Activated CD8-positive, alpha-beta memory T cell treated with anti-CD3 and anti-CD28 coated beads, Interleukin-2, amount 10 ng/mL, durations not matched to agents 7 days and 5 days (primary cell): Measurements from ENCODE around the gene PYDC2. TPM values are rescaled to one million over a fixed set of nuclear protein-coding genes. Genes with fewer than 3 reads are reported as not detected.

Experiments
- ATAC-seq: fragments of 150-1000 bp; cut with Tn5 transposase; one replicate; pipeline ENCODE4 v1.10.0; 2021; ENCODE audit warnings: moderate library complexity
- CTCF ChIA-PET: fragments of 350-600 bp; sonication (Branson Sonifier 250); formaldehyde crosslinking; loops from one replicate; lab custom pipeline; 2021; ENCODE audit warnings: antibody characterized with exemption; lab: Charles Lee
- DNase-seq: peaks from one replicate; pipeline ENCODE4 v3.0.0-alpha.2; 2020
- H3K27ac Mint-ChIP-seq: one replicate; pipeline ENCODE4 v1.8.0; 2021; ENCODE audit warnings: mild to moderate bottlenecking, mixed read lengths
- H3K27me3 Mint-ChIP-seq: one replicate; pipeline ENCODE4 v1.8.0; 2021; ENCODE audit warnings: mixed read lengths
- H3K36me3 Mint-ChIP-seq: one replicate; pipeline ENCODE4 v1.8.0; 2021; ENCODE audit warnings: mild to moderate bottlenecking, mixed read lengths
- H3K4me1 Mint-ChIP-seq: one replicate; pipeline ENCODE4 v1.8.0; 2021; ENCODE audit warnings: mixed read lengths
- H3K4me3 Mint-ChIP-seq: one replicate; pipeline ENCODE4 v1.8.0; 2021; ENCODE audit warnings: mild to moderate bottlenecking, moderate library complexity, mixed read lengths
- H3K9me3 Mint-ChIP-seq: one replicate; pipeline ENCODE4 v1.8.0; 2022; ENCODE audit warnings: low read depth, mixed read lengths
- total RNA-seq, 2 experiments: library from RNA; stranded (reverse); gene quantifications; one replicate each; pipeline ENCODE4 v1.2.3, GENCODE V29; 2021

Gene PYDC2
- not detected for total RNA-seq

DNA sequence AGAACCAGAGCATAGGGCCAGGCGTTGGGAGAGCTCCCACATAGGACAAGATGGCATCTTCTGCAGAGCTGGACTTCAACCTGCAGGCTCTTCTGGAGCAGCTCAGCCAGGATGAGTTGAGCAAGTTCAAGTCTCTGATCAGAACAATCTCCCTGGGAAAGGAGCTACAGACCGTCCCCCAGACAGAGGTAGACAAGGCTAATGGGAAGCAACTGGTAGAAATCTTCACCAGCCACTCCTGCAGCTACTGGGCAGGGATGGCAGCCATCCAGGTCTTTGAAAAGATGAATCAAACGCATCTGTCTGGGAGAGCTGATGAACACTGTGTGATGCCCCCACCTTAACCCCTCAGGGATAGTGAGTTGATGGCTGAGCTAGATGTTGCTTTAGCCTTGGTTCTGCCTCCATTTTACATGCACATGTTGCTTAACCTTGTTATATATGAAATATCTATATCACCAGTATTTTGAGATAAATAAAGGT, at the start of gene PYDC2:
Gene PYDC2 (plus strand): TSS at position 51 of the 483 bp plus-strand sequence. CDS start 0 bp downstream, at position 51.
- ATAC-seq (no peak), DNase-seq (no peak)
- H3K27me3 Mint-ChIP-seq: no peaks in the 10 kb centered on the region
- CTCF ChIA-PET: no interaction called here
- no peak within 1 kb of the TSS for H3K4me3 Mint-ChIP-seq
- peaks cover 2% of the 10 kb centered on the region for H3K9me3 Mint-ChIP-seq
- no peaks in the 10 kb centered on the region for H3K4me1 Mint-ChIP-seq
- no peaks in the 10 kb centered on the region for H3K36me3 Mint-ChIP-seq
- no peak within 1 kb of the TSS for H3K27ac Mint-ChIP-seq

DNA sequence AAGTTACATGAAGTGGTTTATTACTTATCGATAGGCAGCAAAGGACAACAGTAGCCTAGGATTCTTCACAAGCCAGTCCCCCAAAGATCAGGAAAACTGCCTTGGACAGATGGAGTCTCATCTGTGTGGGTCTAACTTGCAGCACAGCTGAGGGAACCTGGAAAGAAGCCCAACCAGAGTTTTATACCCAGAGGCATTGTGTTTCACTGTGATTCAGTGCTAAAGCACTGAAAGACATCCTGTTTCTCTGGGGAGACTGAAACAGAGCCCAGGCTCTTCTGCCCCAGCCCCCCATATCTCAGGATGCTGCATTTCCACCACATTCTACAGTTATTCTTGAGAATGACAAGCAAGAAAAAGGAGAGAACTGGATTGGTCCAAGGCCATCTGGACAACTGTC, 48.2 kb upstream of the PYDC2 start:
- Mint-ChIP-seq H3K36me3 (no peaks in the 10 kb centered on the region), H3K27ac (no peak overlapping the region), H3K27me3 (no peaks in the 10 kb centered on the region), H3K4me3 (no peak overlapping the region), H3K4me1 (no peaks in the 10 kb centered on the region), H3K9me3 (peaks cover 7% of the 10 kb centered on the region)
- ATAC-seq (no peak), DNase-seq (no peak)
- CTCF ChIA-PET: no interaction called here

DNA sequence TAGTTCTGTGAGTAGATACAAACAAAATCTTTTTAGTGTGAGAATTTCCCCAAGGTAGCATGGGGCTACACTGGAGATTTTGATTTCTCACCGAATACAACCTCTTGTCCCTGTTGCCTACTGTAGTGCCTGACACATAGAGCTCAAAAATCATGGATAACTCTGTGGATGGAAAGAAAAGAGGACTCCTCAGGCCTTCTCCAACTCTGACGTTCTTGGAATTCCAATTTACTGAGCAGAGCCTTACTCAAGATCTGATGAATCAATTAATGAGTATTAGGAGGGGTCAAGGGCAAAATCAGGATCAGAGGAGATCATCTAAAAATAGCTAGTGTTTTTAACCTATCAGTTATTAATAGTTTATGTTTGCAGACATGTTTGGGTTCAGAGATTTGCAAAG, 46.7 kb upstream of the PYDC2 start:
- Mint-ChIP-seq H3K9me3 (peaks cover 7% of the 10 kb centered on the region), H3K36me3 (no peaks in the 10 kb centered on the region), H3K4me1 (no peaks in the 10 kb centered on the region), H3K27me3 (no peaks in the 10 kb centered on the region), H3K4me3 (no peak overlapping the region), H3K27ac (no peak overlapping the region)
- no peak for ATAC-seq
- CTCF ChIA-PET: no interaction called here
- no peak for DNase-seq

DNA sequence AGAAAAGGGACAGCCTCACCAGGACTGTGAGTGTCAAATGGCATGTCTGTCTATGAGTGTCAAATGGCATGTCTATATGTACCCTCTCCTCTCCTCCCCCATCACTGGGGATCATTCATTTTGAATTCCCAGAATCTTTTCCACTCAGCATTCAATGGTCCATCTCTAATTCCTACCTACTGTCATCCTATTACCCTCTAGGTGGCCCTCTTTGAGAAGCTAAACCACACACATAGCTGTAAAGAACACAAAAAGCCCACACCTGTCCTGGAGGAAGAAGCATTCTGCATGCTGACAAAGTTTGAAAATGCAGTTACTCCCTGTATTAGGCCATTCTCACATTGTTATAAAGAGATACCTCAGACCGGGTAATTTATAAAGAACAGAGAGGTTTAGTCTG, 46.2 kb upstream of the PYDC2 start:
- Mint-ChIP-seq H3K36me3 (no peaks in the 10 kb centered on the region), H3K27me3 (no peaks in the 10 kb centered on the region), H3K9me3 (peaks cover 3% of the 10 kb centered on the region), H3K4me1 (no peaks in the 10 kb centered on the region), H3K27ac (no peak overlapping the region), H3K4me3 (no peak overlapping the region)
- CTCF ChIA-PET: no interaction called here
- DNase-seq (no peak), ATAC-seq (no peak)

DNA sequence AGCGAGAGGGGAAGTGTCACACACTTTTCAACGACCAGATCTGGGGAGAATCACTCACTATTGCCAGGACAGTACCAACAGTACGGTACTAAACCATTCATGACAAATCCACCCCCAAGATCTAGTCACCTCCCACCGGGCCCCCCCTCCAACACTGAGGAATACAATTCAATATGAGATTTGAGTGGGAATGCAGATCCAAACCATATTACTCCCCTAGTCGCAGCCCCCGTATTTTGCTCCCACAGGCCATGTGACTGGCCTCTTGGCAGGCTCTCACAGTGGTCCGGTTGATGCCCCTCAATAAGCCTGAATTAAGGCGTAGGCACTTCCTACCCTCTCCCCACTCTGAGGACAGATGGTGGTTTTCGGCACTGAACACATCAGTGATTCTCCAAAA, 45.4 kb upstream of the PYDC2 start:
- DNase-seq (no peak), ATAC-seq (no peak)
- CTCF ChIA-PET: no interaction called here
- Mint-ChIP-seq H3K36me3 (no peaks in the 10 kb centered on the region), H3K4me3 (no peak overlapping the region), H3K27ac (no peak overlapping the region), H3K4me1 (no peaks in the 10 kb centered on the region), H3K27me3 (no peaks in the 10 kb centered on the region), H3K9me3 (no peaks in the 10 kb centered on the region)

DNA sequence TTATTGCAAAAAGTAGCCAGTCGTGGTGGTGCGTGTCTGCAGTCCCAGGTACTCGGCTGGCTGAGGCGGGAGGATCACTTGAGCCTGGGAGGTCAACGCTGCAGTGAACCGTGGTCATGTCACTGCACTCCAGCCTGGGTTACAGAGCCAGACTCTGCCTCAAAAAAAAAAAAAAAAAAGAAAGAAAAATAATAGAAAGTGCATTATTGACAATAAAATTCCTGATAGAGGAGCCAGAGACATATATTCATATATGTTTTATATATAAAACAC, 43.6 kb upstream of the PYDC2 start:
- CTCF ChIA-PET: no interaction called here
- Mint-ChIP-seq H3K9me3 (no peaks in the 10 kb centered on the region), H3K27me3 (peaks cover 4% of the 10 kb centered on the region), H3K4me1 (no peaks in the 10 kb centered on the region), H3K4me3 (no peak overlapping the region), H3K36me3 (no peaks in the 10 kb centered on the region), H3K27ac (no peak overlapping the region)
- ATAC-seq (no peak), DNase-seq (no peak)

DNA sequence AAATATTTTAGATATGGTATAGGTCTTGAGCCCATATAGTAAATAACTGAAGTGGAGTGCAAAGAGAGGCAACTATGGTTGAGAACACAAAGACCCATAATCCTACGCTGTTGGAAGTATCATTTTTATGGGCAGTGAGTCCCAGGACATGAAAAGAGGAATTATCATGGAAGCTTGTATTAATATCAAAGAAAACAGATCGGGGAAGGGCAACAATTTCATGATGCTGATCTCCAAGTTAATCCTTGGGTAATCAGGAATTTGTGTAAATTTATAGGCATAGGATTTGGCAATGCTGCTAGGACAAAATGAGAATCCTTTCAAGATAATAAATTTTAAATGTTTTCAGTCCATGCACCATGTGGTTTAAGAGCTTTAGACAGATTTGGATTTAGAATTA, 40.2 kb upstream of the PYDC2 start:
- Mint-ChIP-seq H3K4me1 (no peaks in the 10 kb centered on the region), H3K36me3 (no peaks in the 10 kb centered on the region), H3K27ac (no peak overlapping the region), H3K9me3 (no peaks in the 10 kb centered on the region), H3K4me3 (no peak overlapping the region), H3K27me3 (peaks cover 4% of the 10 kb centered on the region)
- CTCF ChIA-PET: no interaction called here
- DNase-seq (no peak), ATAC-seq (no peak)

DNA sequence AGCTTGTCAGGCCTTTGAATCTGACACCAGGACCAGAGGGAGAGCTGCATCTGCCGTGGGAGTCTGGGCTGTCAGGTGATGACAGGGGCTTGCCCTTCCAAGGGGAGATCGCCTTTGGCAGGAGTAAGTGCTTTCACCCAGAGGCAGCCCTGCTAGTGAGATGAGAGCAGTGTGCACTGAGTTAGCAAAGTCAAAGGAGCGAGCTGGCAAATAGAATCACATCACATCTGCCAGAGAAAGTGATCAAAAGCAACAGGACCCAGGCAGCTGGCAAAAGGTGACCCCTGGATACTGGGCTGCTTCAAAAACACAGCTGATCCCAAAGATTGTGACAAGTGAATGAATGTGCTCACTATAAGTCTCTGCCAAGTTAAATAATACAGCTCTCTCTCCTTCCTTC, 36.1 kb upstream of the PYDC2 start:
- Mint-ChIP-seq H3K4me1 (no peaks in the 10 kb centered on the region), H3K36me3 (no peaks in the 10 kb centered on the region), H3K4me3 (no peak overlapping the region), H3K27ac (no peak overlapping the region), H3K27me3 (peaks cover 4% of the 10 kb centered on the region), H3K9me3 (no peaks in the 10 kb centered on the region)
- DNase-seq: no peak
- no peak for ATAC-seq
- CTCF ChIA-PET: no interaction called here

DNA sequence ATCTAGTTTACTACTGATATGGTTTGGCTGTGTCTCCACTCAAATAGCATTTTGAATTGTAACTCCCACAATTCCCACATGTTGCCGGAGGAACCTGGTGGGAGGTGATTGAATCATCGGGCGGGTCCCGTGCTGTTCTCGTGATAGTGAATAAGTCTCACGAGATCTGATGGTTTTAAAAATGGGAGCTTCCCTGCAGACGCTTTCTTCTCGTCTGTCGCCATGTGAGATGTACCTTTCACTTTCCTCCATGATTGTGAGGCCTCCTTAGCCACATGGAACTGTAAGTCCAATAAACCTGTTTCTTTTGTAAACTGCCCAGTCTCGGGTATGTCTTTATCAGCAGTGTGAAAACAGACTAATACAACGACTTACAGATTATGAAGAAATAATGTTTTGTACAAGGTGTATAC, 35.6 kb upstream of the PYDC2 start:
- H3K4me1 Mint-ChIP-seq: no peaks in the 10 kb centered on the region
- no peak overlapping the region for H3K4me3 Mint-ChIP-seq
- H3K27ac Mint-ChIP-seq: no peak overlapping the region
- no peaks in the 10 kb centered on the region for H3K9me3 Mint-ChIP-seq
- H3K27me3 Mint-ChIP-seq: peaks cover 4% of the 10 kb centered on the region
- DNase-seq: no peak
- H3K36me3 Mint-ChIP-seq: no peaks in the 10 kb centered on the region
- CTCF ChIA-PET: no interaction called here
- no peak for ATAC-seq

DNA sequence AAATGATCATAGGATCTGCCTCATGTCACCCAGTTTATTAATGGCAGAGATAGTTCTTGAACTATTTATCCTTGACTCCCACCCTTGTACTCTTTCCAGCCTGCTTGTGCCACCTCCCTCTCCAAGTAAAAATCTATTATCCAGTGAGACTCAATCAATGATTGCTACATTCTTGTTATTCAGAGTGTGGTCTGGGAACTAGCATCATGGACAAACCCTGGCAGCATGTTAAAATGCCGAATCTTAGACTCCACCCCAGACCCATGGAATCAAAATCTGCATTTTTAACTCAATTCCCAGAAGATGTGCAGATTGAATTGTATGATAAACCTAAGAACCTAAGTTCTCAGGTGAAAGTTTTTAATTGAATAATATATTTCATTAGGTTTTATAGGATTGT, 34.7 kb upstream of the PYDC2 start:
- H3K4me3 Mint-ChIP-seq: no peak overlapping the region
- H3K27ac Mint-ChIP-seq: no peak overlapping the region
- H3K27me3 Mint-ChIP-seq: peaks cover 4% of the 10 kb centered on the region
- ATAC-seq: no peak
- CTCF ChIA-PET: no interaction called here
- no peaks in the 10 kb centered on the region for H3K9me3 Mint-ChIP-seq
- H3K4me1 Mint-ChIP-seq: no peaks in the 10 kb centered on the region
- no peaks in the 10 kb centered on the region for H3K36me3 Mint-ChIP-seq
- DNase-seq: no peak

DNA sequence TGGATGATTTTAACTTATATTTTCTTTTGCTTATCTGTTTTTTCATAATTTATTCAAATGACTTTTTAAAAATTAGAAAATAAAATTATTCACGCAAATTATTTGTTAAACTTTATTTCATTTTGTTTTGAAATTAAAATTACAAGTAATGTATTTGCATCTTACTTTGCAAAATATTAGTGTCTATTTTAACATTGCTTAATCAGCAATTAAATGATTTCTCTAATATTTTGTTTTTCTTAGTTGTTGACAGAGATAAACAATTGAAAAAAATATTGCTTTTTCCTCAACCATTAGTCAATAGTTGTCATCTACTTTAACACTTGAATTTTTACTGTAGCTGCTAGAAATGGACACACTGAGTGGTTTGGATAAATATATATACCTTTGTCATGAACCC, 32.8 kb upstream of the PYDC2 start:
- H3K27ac Mint-ChIP-seq: no peak overlapping the region
- DNase-seq (no peak), ATAC-seq (no peak)
- H3K4me1 Mint-ChIP-seq: no peaks in the 10 kb centered on the region
- H3K9me3 Mint-ChIP-seq: no peaks in the 10 kb centered on the region
- no peaks in the 10 kb centered on the region for H3K27me3 Mint-ChIP-seq
- CTCF ChIA-PET: no interaction called here
- H3K36me3 Mint-ChIP-seq: no peaks in the 10 kb centered on the region
- H3K4me3 Mint-ChIP-seq: no peak overlapping the region

DNA sequence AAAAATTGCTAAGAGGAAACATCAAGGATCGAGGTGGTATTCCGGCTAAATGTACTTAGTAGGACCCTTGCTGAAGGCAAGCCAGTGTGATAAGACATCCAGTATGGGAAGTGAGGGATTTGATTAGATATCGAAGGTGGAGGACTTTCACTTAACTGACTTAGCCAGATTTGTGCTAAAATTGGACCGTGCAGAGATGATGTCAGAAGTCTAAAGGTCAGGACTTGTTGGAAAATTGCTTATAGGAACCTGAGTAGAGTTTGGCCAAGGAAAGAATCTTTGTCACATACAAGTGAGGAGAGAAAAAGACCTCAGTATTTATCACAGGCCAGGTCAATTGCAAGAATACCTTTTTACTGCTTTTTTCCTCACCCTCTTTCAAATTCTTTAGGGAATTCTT, 30.9 kb upstream of the PYDC2 start:
- ATAC-seq: no peak
- no peak overlapping the region for H3K4me3 Mint-ChIP-seq
- CTCF ChIA-PET: no interaction called here

DNA sequence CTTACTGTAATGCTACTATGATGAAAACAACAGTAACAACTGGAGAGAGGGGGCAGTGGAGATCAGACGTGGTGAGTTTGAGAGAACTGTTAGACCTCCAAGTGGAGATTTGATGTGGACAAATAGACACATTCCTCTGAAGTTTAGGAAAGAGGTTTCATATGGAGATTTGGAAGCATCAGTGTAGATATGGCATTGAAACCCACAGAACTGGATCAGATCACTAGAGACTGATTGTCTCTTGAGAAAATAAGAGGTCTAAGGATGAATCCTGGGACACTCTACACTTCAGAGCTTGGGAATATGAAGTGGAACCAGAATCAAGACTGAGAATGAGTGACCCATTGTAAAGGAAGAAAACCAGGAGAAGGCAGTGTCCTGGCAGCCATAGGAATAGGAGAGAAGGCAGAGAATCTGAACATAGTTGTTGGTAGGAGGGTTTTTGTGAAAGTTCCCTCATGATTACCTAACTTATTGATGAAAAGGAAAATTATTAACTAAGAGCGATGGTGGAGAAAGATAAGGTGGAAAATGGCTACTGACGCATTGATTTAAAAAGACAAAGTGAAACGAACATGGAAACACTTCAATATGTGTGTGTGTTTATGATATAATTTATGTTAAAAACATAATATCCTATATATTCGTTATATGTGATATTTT, 29.7 kb upstream of the PYDC2 start:
- Mint-ChIP-seq H3K4me3 (no peak overlapping the region), H3K27ac (no peak overlapping the region), H3K27me3 (no peaks in the 10 kb centered on the region), H3K4me1 (no peaks in the 10 kb centered on the region), H3K9me3 (no peaks in the 10 kb centered on the region), H3K36me3 (no peaks in the 10 kb centered on the region)
- CTCF ChIA-PET: no interaction called here
- ATAC-seq (no peak), DNase-seq (no peak)

More for the DNA sequence above, 30.9 kb upstream of the PYDC2 start:
- H3K36me3 Mint-ChIP-seq: no peaks in the 10 kb centered on the region
- H3K27ac Mint-ChIP-seq: no peak overlapping the region
- no peaks in the 10 kb centered on the region for H3K27me3 Mint-ChIP-seq
- no peak for DNase-seq
- no peaks in the 10 kb centered on the region for H3K4me1 Mint-ChIP-seq
- no peaks in the 10 kb centered on the region for H3K9me3 Mint-ChIP-seq

DNA sequence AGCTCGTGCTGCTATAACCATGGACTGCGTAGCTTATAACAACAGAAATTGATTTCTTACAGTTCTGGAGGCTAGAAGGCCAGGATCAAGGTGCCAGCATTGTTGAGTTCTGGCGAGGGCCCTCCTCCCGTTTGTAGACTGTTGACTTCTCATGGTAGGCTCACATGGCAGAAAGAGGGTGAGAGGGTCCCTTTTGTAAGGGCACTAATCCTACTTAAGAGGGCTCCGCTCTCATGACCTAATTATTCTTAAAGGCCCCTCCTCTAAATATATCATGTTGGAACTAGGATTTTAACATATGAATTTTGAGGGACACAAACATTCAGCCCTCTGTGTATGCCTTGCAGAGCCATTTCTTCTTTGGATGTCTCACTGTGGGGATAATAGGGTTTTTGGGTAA, 28.8 kb upstream of the PYDC2 start:
- no peaks in the 10 kb centered on the region for H3K9me3 Mint-ChIP-seq
- H3K27me3 Mint-ChIP-seq: no peaks in the 10 kb centered on the region
- DNase-seq (no peak), ATAC-seq (no peak)
- H3K4me1 Mint-ChIP-seq: no peaks in the 10 kb centered on the region
- H3K4me3 Mint-ChIP-seq: no peak overlapping the region
- no peak overlapping the region for H3K27ac Mint-ChIP-seq
- H3K36me3 Mint-ChIP-seq: no peaks in the 10 kb centered on the region
- CTCF ChIA-PET: no interaction called here

DNA sequence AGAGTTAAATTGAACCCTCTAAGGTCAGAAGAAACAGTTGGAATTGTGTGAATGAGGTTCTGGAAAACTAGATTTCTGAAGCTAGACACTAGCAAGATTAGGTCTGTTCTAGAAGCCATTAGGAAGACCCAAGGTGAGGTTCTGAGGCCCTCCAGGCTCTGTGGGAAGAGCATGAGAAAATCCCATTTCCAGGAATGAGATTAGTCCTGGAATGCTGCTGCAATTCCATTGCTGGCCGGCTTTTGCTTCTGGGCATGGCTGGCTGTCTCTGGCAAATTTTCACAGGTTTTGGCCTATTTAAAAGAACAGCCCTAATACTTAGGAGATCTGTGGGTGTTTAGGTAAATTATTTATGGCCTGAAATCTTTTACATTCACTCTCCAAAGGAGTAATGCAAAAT, 26.9 kb upstream of the PYDC2 start:
- no peak for ATAC-seq

More for the DNA sequence above, 26.9 kb upstream of the PYDC2 start:
- Mint-ChIP-seq H3K4me3 (no peak overlapping the region), H3K4me1 (no peaks in the 10 kb centered on the region), H3K27ac (no peak overlapping the region), H3K36me3 (no peaks in the 10 kb centered on the region), H3K9me3 (no peaks in the 10 kb centered on the region), H3K27me3 (no peaks in the 10 kb centered on the region)
- DNase-seq: no peak
- CTCF ChIA-PET: no interaction called here
